ENCODE results near the gene STAT5A. TPM values are rescaled to one million over a fixed set of nuclear protein-coding genes. Genes with fewer than 3 reads are reported as not detected.

The STAT5A gene
- total and polyA plus RNA-seq, 2 experiments from 2014 or later: 2.3 to 18.1 TPM

GRCh38 chr17:42277342-42277712 is 11.0 kb upstream of the STAT5A start:
- Histone ChIP-seq H3K9me2 (ENCODE audit: insufficient read depth) (no peaks in the 10 kb centered on the region), H3K4me3 (peak overlapping the region; percentile 87; the same call in 1 of the 2 replicates), H3K79me2 (replicated peaks; ENCODE audit: insufficient read depth) (peaks cover 30% of the 10 kb centered on the region), H2AFZ (peak overlapping the region; percentile 95), H3K36me3 (ENCODE audit: insufficient read depth) (no peaks in the 10 kb centered on the region), H4K20me1 (replicated peaks; ENCODE audit: insufficient read depth) (no peaks in the 10 kb centered on the region), H3F3A (replicated peaks; ENCODE audit: low read depth) (peaks cover 12% of the 10 kb centered on the region; the same call in 1 of the 2 replicates), H3K27ac (ENCODE audit: low read depth) (no peak overlapping the region), H3K4me1 (ENCODE audit: insufficient read depth) (peaks cover 36% of the 10 kb centered on the region), H3K4me2 (peak overlapping the region; percentile 97), H3K27me3 (ENCODE audit: insufficient read depth) (peaks cover 11% of the 10 kb centered on the region)
- Mint-ChIP-seq H3K36me3 (ENCODE audit: low read depth) (no peaks in the 10 kb centered on the region), H3K4me1 (peaks cover 37% of the 10 kb centered on the region), H3K9me3 (no peaks in the 10 kb centered on the region; the same call in 2 of the 3 replicates), H3K27me3 (ENCODE audit: insufficient read depth, low read depth, poor library complexity) (peaks cover 12% of the 10 kb centered on the region), H3K4me3 (peak overlapping the region; percentile 72), H3K27ac (no peak overlapping the region)
- no peak for DNase-seq (ENCODE audit: low spot score)
- TF ChIP-seq ZNF114 (CRISPR knock-in tag; IDR thresholded peaks at IDR 0.05) (no peak), EZH2phosphoT487 (IDR thresholded peaks at IDR 0.05; ENCODE audit: unreplicated experiment) (no peak), CREB1 (CRISPR knock-in tag; IDR thresholded peaks at IDR 0.05; ENCODE audit: low read depth) (no peak), ETS1 (IDR thresholded peaks at IDR 0.05) (no peak), REST (IDR thresholded peaks at IDR 0.05; ENCODE audit: unreplicated experiment) (no peak), STAT1 (IDR thresholded peaks at IDR 0.05; ENCODE audit: unreplicated experiment) (no peak), ZNF462 (CRISPR knock-in tag; IDR thresholded peaks at IDR 0.05) (no peak), JUNB (IDR thresholded peaks at IDR 0.05; ENCODE audit: unreplicated experiment) (no peak), NANOG (IDR thresholded peaks at IDR 0.05; ENCODE audit: borderline replicate concordance) (no peak), EZH2 (IDR thresholded peaks at IDR 0.05; ENCODE audit: low read depth, unreplicated experiment) (no peak), ZNF331 (CRISPR knock-in tag; IDR thresholded peaks at IDR 0.05; ENCODE audit: low read depth) (no peak), CTCF (conservative IDR thresholded peaks at IDR 0.05; ENCODE audit: low read depth in 2 of 2) (no peak), POLR2AphosphoS5 (IDR thresholded peaks at IDR 0.05; ENCODE audit: low read depth) (no peak)
- ATAC-seq: no peak; the same call in 2 of the 3 replicates

Measured in GM23338 (cell line).